Adrenal gland (tissue), 12 donors: ENCODE measurements around the gene ENG. TPM values are rescaled to one million over a fixed set of nuclear protein-coding genes. Genes with fewer than 3 reads are reported as not detected.
A peak's percentile ranks its signal among the peaks of the same experiment; 100 is the strongest.

Experiments
- DNase-seq, 7 donors: peaks; one replicate each; pipeline ENCODE4 v3.0.0-alpha.2; 2019 to 2020
- H3K27ac ChIP-seq, 5 donors: fragments of 200-600 bp; sonication (generic) in 4 of 5; 1 replicate in 3 of 5; 2 replicates in 2 of 5; pipeline versions ENCODE4 v1.5.1 to v1.8.0; 2016 to 2020; ENCODE audit warnings: mild to moderate bottlenecking in 1 of 5
- H3K27me3 ChIP-seq: fragments of 200-600 bp; 2 replicates; pipeline ENCODE4 v1.8.0; 2021
- H3K36me3 ChIP-seq, 2 donors: fragments of 200-600 bp; replicated peaks in 1 of 2; 1 replicate in 1 of 2; 2 replicates in 1 of 2; pipeline versions ENCODE4 v1.5.1 to v1.8.0; 2018 to 2022
- H3K4me1 ChIP-seq, 2 donors: fragments of 200-600 bp; replicated peaks in 1 of 2; 1 replicate in 1 of 2; 2 replicates in 1 of 2; pipeline versions ENCODE4 v1.5.1 to v1.8.0; 2018 to 2021
- H3K4me3 ChIP-seq, 4 donors: fragments of 200-600 bp; sonication (generic) in 3 of 4; one replicate each; pipeline ENCODE4 v1.5.1; 2016 to 2018
- H3K9me3 ChIP-seq, 3 donors: fragments of 200-600 bp; sonication (generic) in 1 of 3; replicated peaks in 1 of 3; 1 replicate in 2 of 3; 2 replicates in 1 of 3; pipeline versions ENCODE4 v1.5.1 to v1.8.0; 2016 to 2021
- CTCF ChIP-seq, 6 experiments: fragments of 450-650 bp in 4 of 6; fragments of 200-600 bp in 2 of 6; sonication (generic) in 1 of 6; IDR thresholded peaks; 1 replicate in 5 of 6; 2 replicates in 1 of 6; pipeline versions ENCODE4 v1.5.1 to v1.8.0; 2016 to 2021; ENCODE audit warnings: antibody characterized with exemption in 6 of 6, mild to moderate bottlenecking in 2 of 6, moderate library complexity in 1 of 6
- POLR2A ChIP-seq, 2 donors: fragments of 450-650 bp; IDR thresholded peaks; one replicate each; pipeline ENCODE4 v1.6.1; 2017; ENCODE audit warnings: antibody characterized with exemption in 2 of 2, mild to moderate bottlenecking in 2 of 2, moderate library complexity in 1 of 2
- WGBS, 4 donors: extraction: QIAGEN DNeasy Blood & Tissue Kit in 2 of 4; methylation state at CpG; one replicate each; pipeline versions ENCODE4 v1.1.5 to v1.1.7; 2013 to 2017; 5-methylcytosine and 5-hydroxymethylcytosine counted together
- intact Hi-C, 2 donors: fragments of 100-400 bp; cut with DNase I; formaldehyde crosslinking; loops; one replicate each; pipeline versions ENCODE4 v1.14.1 to v1.15.0; 2022 to 2023
- polyA plus RNA-seq, 3 donors: library from polyadenylated mRNA; stranded (reverse); fragments of 200-250 nt in 2 of 3; fragments of 350-450 nt in 1 of 3; fragmentation: Illumina TruSeq in 1 of 3; extraction: RNeasy Lipid Tissue Mini Kit (QIAGEN cat#74804) in 1 of 3; gene quantifications; one replicate each; pipeline ENCODE4 v1.2.3, GENCODE V29; 2013 to 2014
- total RNA-seq, 9 donors: library from RNA; depleted of rRNA in 4 of 9; stranded (reverse); fragments of >200 nt in 4 of 9; fragments of 120-200 nt in 1 of 9; fragmentation: NEBNext Ultra II Directional in 1 of 9; extraction: Animal tissue kit (Norgen Biotek cat#: 25700) in 1 of 9; gene quantifications; one replicate each; pipeline versions ENCODE4 v1.1.0 to v1.2.4, GENCODE V29; 2013 to 2023
- donor health status: healthy with polysubstance abuse.
- donor health status: Bipolar disorder and iron deficiency.
- donor health status: DM: yes; HTN: yes; CAD: no.
- donor health status: DM: no; HTN: no; CAD: no.
- donor health status: DM: no; HTN: no; CAD: no.
- donor health status: DM: yes; HTN: yes; CAD: no.

The ENG gene
- total and polyA plus RNA-seq, 12 donors, result 4.3 to 214 (median 106) TPM

- peaks cover 0 to 45% of the 10 kb centered on the region in 2 donors for H3K36me3 ChIP-seq
- H3K27ac ChIP-seq, result peak within 1 kb of the TSS; percentile 58 to 99 (median 96)
- peaks cover 19 to 51% of the 10 kb centered on the region in 2 donors for H3K4me1 ChIP-seq
- WGBS, 4 donors, result 0 to 1% (median 0%) methylated on average over 5 to 75 of the region's 75 CpGs
- H3K27me3 ChIP-seq, result no peaks in the 10 kb centered on the region
- intact Hi-C loops, result no loop called here
- peak within 1 kb of the TSS; percentile 49 to 100 (median 84) for H3K4me3 ChIP-seq
- H3K9me3 ChIP-seq, result no peaks in the 10 kb centered on the region
- peak; percentile 91 to 95 (median 93) for DNase-seq
- TF ChIP-seq POLR2A (IDR thresholded peaks at IDR 0.05) (peak; percentile 53 to 81), CTCF (IDR thresholded peaks at IDR 0.05) (no peak)
Observed at GRCh38 chr9:127785933-127786772, 68.3 kb downstream of the ENG start, which contains the start of gene CDK9. Gene CDK9, plus strand, starts transcription at chr9:127786034. Its CDS starts 115 bp downstream, at chr9:127786149.

- Histone ChIP-seq H3K4me1 (peaks cover 12 to 42% of the 10 kb centered on the region in 2 donors), H3K36me3 (peaks cover 0 to 37% of the 10 kb centered on the region in 2 donors), H3K27ac (peak overlapping the region; percentile 40 to 99 (median 96)), H3K4me3 (peak overlapping the region in 2 of 4 donors; percentile 72 to 100), H3K9me3 (no peaks in the 10 kb centered on the region), H3K27me3 (no peaks in the 10 kb centered on the region)
- peak; percentile 82 to 94 (median 89) for DNase-seq
- 0 to 1% (median 1%) methylated on average over 16 to 115 of the region's 123 CpGs; no CpG with 5 or more reads in 1 of the 4 donors for WGBS, 4 donors
- TF ChIP-seq POLR2A (IDR thresholded peaks at IDR 0.05) (peak in 1 of 2 donors; percentile 55), CTCF (IDR thresholded peaks at IDR 0.05) (peak; percentile 75 to 95 (median 93))
- intact Hi-C loops, result no loop called here
Observed at GRCh38 chr9:127785023-127785932, 69.2 kb downstream of the ENG start.

- DNase-seq, result peak in 2 of 7 donors; percentile 37 to 56
- H3K36me3 ChIP-seq, result peaks cover 0 to 18% of the 10 kb centered on the region in 2 donors
- TF ChIP-seq POLR2A (IDR thresholded peaks at IDR 0.05), result no peak
- no peak for TF ChIP-seq CTCF (IDR thresholded peaks at IDR 0.05)
- H3K9me3 ChIP-seq, result no peaks in the 10 kb centered on the region
- H3K27ac ChIP-seq, result peak overlapping the region in 3 of 5 donors; percentile 28 to 99 (median 31)
- 57 to 72% (median 67%) methylated on average over 13 to 20 of the region's 20 CpGs for WGBS, 4 donors
- H3K4me3 ChIP-seq, result no peak overlapping the region
- H3K4me1 ChIP-seq, result peaks cover 5 to 24% of the 10 kb centered on the region in 2 donors
- no peaks in the 10 kb centered on the region for H3K27me3 ChIP-seq
- intact Hi-C loops, result loop anchor here (5.0 kb wide), 1 partner anchor 41 kb away; no protein-coding TSS in a partner anchor
Observed at GRCh38 chr9:127783111-127784008, 71.1 kb downstream of the ENG start.
